Epithelial cell of esophagus (primary cell): ENCODE results near the gene ANKRD20A1.
"Not testable (repeated sequence)": the region's sequence is repeated elsewhere in the genome, so short reads cannot be mapped to it uniquely, and the experiment has no call there.

Experiments used
- DNase-seq: peaks from one replicate; pipeline ENCODE4 v3.0.0; 2010; ENCODE audit warnings: low read depth
- H3K4me3 ChIP-seq: 2 replicates; pipeline ENCODE4 v1.5.1; 2011; ENCODE audit warnings: mild to moderate bottlenecking, low read length, control low read depth

ANKRD20A1 gene

DNA sequence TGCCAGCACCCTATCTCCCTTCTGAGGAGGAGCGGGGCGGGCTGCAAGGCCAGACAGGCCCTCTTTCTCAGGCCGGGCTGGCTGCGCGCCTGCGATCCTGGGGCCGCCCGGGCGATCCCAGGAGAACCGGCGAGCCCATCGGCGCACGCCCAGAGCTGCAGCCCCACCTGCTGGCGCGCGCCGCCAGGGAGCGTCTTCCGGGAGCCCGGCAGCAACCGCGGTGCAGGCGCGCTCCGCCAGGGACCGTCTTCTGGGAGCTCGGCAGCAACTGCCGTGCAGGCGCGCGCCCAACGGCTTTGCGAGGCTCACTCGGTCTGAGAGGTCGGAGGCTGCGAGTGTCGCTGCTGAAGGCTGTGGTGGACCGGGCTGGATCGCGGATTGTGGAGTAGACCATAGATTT, at the start of gene ANKRD20A1:
Gene ANKRD20A1 (plus strand): TSS at position 61 of the 400 bp plus-strand sequence. CDS start 496 bp downstream, outside the sequence.
- DNase-seq = peak; percentile 55
- H3K4me3 ChIP-seq = not testable (repeated sequence)

DNA sequence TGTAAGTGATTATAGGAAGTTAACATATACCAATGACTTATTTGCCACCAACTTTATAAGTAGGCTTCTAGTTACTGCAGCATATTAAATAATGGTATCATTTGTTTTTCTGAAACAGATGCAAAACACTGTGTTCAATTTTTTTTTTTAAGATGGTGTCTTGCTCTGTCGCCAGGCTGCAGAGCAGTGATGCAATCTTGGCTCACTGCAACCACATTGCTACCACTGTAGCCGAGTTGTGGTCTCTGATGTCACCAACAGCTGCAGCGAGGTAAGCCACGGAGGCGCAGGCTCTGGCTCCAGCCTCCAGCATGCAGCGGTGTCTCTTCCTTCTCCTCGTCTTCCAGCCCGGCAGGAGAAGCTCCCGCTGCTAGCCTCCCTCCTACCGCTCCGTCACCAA, 26.6 kb upstream of the ANKRD20A1 start:
- H3K4me3 ChIP-seq, DNase-seq: not testable (repeated sequence)
